Measurements from ENCODE around the gene KCNH4. TPM values are rescaled to one million over a fixed set of nuclear protein-coding genes. Genes with fewer than 3 reads are reported as not detected.
A peak's percentile ranks its signal among the peaks of the same experiment; 100 is the strongest.
"Not testable (repeated sequence)": the region's sequence is repeated elsewhere in the genome, so short reads cannot be mapped to it uniquely, and the experiment has no call there.

The KCNH4 gene
- total RNA-seq, 1 donor from 2014 or later, result 2.3 TPM

GRCh38 chr17:42155614-42156045, 25.3 kb downstream of the KCNH4 start:
- H3K4me1 Mint-ChIP-seq, result peaks cover 32% of the 10 kb centered on the region
- intact Hi-C loops (cut with micrococcal nuclease), result loop anchor here (1.0 to 2.0 kb wide), 7 partner anchors 26 to 236 kb away; partner anchors contain the start of genes CNP, DHX58, DNAJC7 and GHDC
- peak overlapping the region; percentile 84 for H3K4me3 Mint-ChIP-seq
- H3K27ac Mint-ChIP-seq, result peak overlapping the region; percentile 77
- no peaks in the 10 kb centered on the region for H3K27me3 Mint-ChIP-seq
- peaks cover 11% of the 10 kb centered on the region for H3K36me3 Mint-ChIP-seq (ENCODE audit: low read depth)
- H3K9me3 Mint-ChIP-seq, result no peaks in the 10 kb centered on the region
- DNase-seq, result no peak

DNA sequence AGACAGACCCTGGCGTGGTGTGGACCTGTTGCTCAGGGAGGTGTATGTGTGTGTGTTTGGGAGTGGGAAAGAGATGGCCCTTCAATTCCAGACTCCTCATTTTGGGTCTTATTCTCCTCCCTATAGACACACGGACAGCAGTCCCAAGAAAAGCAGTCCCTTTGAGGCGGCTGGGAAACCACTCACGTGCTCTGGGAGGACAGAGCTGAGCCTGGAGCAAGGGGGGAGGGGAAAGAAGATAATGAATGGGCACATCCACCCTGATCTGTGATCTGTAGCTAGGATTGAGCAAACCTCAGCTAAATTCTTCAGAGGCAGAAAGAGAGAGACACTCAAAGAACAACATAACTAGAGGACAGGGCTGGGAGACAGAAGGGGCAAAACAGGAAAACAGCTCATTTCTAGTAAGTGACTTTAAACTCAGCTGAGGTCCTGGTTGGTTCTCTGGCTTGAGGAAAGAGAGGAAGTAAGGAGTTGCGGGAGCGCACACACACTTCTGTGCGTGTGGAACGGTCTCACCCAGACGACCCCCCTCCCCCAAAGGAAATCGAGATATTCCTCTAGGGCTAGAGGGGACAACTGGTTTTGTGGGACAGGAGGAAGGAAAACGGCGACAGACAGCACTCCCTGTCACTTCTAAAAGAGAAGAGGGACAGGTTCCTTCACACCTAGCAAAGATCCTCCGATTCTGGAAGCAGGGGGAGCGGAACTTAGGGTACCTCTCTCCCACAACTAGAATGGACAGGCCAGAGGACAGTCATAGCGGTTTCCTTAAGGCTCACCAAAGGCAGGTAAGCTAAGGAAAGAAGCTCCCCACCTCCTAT, 26.8 kb downstream of the KCNH4 start:
- intact Hi-C loops (cut with micrococcal nuclease), result loop anchor here (2.0 kb wide), 2 partner anchors 41 to 137 kb away; partner anchors contain the start of genes DHX58 and DNAJC7
- no peaks in the 10 kb centered on the region for H3K9me3 Mint-ChIP-seq
- H3K4me3 Mint-ChIP-seq, result peak overlapping the region; percentile 84
- peaks cover 32% of the 10 kb centered on the region for H3K4me1 Mint-ChIP-seq
- no peaks in the 10 kb centered on the region for H3K27me3 Mint-ChIP-seq
- H3K36me3 Mint-ChIP-seq (ENCODE audit: low read depth), result peaks cover 11% of the 10 kb centered on the region
- H3K27ac Mint-ChIP-seq, result peak overlapping the region; percentile 57
- peak; percentile 69 for DNase-seq

GRCh38 chr17:42146911-42147607, 33.9 kb downstream of the KCNH4 start:
- DNase-seq, result no peak
- no peak overlapping the region for H3K27ac Mint-ChIP-seq
- intact Hi-C loops (cut with micrococcal nuclease), result no loop called here
- peaks cover 18% of the 10 kb centered on the region for H3K4me1 Mint-ChIP-seq
- no peaks in the 10 kb centered on the region for H3K27me3 Mint-ChIP-seq
- H3K4me3 Mint-ChIP-seq, result no peak overlapping the region
- H3K36me3 Mint-ChIP-seq (ENCODE audit: low read depth), result peaks cover 31% of the 10 kb centered on the region
- no peaks in the 10 kb centered on the region for H3K9me3 Mint-ChIP-seq

GRCh38 chr17:42143138-42143537, 37.8 kb downstream of the KCNH4 start:
- H3K9me3 Mint-ChIP-seq, result not testable (repeated sequence)

DNA sequence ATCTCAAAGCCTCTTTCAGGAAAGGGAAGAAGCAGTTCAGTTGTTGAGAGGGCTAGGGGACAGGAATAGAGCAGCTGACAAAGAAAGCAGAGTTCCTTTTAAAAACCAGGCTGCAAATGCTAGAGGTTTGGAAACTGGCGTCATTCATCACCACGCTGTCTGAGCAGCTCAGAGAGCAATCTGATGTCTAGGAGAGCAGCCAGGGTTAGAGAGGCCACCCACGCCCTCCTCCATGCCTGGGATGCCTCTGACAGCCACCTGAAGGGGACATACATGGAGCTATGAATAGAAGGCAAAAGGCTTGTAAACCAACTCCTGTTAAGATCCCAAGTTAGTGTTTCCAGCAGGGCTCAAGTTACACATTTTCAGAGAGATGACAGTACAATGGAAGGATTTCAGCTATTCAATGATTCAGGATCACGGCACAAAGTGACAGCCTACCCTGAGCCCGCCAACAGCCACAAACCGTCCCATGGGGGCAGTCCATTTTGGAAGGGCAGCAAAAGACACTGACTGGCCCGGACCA, 38.5 kb downstream of the KCNH4 start:
- peaks cover 29% of the 10 kb centered on the region for H3K36me3 Mint-ChIP-seq (ENCODE audit: low read depth)
- H3K9me3 Mint-ChIP-seq, result no peaks in the 10 kb centered on the region
- peaks cover 17% of the 10 kb centered on the region for H3K4me1 Mint-ChIP-seq
- no peaks in the 10 kb centered on the region for H3K27me3 Mint-ChIP-seq
- intact Hi-C loops (cut with micrococcal nuclease), result no loop called here
- H3K27ac Mint-ChIP-seq, result no peak overlapping the region
- no peak for DNase-seq
- H3K4me3 Mint-ChIP-seq, result no peak overlapping the region

More at GRCh38 chr17:42143138-42143537, 37.8 kb downstream of the KCNH4 start:
- peak overlapping the region; percentile 3 for H3K27ac Mint-ChIP-seq
- H3K4me3 Mint-ChIP-seq; DNase-seq; intact Hi-C loops (cut with micrococcal nuclease); H3K27me3 Mint-ChIP-seq: not testable (repeated sequence)
- peaks cover 31% of the 10 kb centered on the region for H3K36me3 Mint-ChIP-seq (ENCODE audit: low read depth)
- H3K4me1 Mint-ChIP-seq, result peaks cover 17% of the 10 kb centered on the region

- Mint-ChIP-seq H3K36me3 (ENCODE audit: low read depth) (peaks cover 29% of the 10 kb centered on the region), H3K4me1 (peaks cover 17% of the 10 kb centered on the region), H3K27me3 (no peaks in the 10 kb centered on the region), H3K9me3 (no peaks in the 10 kb centered on the region), H3K4me3 (no peak overlapping the region), H3K27ac (no peak overlapping the region)
- DNase-seq, result no peak
- intact Hi-C loops (cut with micrococcal nuclease), result no loop called here
These were observed 39.6 kb downstream of the KCNH4 start for GRCh38 chr17:42141382-42141781.

- H3K4me1 Mint-ChIP-seq, result peaks cover 24% of the 10 kb centered on the region
- H3K4me3 Mint-ChIP-seq; H3K27ac Mint-ChIP-seq; DNase-seq; H3K9me3 Mint-ChIP-seq; H3K27me3 Mint-ChIP-seq; intact Hi-C loops (cut with micrococcal nuclease): not testable (repeated sequence)
- H3K36me3 Mint-ChIP-seq (ENCODE audit: low read depth), result peaks cover 27% of the 10 kb centered on the region
These were observed 40.3 kb downstream of the KCNH4 start for GRCh38 chr17:42140690-42141089.

DNA sequence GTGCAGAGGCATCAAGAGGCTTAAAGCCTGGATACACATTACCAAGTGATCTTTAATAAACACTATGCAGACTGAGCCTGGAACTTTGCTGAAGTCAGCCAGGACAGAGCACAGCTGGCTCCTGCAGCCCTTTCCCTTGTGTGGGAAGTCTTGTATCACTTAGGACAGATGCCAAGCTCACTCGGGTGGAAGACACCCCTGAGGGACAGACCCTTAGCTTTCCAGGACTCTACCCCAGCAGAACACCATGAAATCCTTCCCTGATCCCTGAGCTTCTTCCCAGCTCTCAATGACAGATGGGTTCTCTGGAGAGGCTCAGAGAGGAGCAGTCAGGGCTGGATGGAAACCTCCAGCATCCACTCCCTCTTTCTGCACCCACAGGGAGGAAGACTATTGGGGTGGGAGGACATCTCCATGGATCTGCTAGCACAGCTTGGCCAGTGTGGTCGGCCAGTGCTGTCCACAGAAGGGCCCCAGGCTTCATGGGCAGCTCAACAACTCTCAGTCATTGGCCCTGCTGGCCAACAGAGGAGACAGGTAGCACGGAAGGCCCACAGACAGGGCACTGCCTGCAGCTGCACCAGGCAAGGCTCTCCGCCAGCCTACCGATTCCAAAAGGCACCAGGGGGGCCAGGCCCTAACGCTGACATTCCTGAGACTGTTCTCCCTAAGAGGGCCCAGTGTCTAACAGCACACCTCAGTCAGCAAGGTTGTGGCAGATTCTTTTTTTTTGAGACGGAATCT, 42.0 kb downstream of the KCNH4 start:
- H3K4me1 Mint-ChIP-seq, result peaks cover 34% of the 10 kb centered on the region
- intact Hi-C loops (cut with micrococcal nuclease), result no loop called here
- H3K4me3 Mint-ChIP-seq, result no peak overlapping the region
- no peak overlapping the region for H3K27ac Mint-ChIP-seq
- peaks cover 30% of the 10 kb centered on the region for H3K36me3 Mint-ChIP-seq (ENCODE audit: low read depth)
- no peaks in the 10 kb centered on the region for H3K9me3 Mint-ChIP-seq
- no peaks in the 10 kb centered on the region for H3K27me3 Mint-ChIP-seq
- DNase-seq, result no peak

GRCh38 chr17:42136654-42137051, 44.3 kb downstream of the KCNH4 start:
- intact Hi-C loops (cut with micrococcal nuclease), result no loop called here
- Mint-ChIP-seq H3K27me3 (no peaks in the 10 kb centered on the region), H3K4me1 (peaks cover 45% of the 10 kb centered on the region), H3K9me3 (no peaks in the 10 kb centered on the region), H3K36me3 (ENCODE audit: low read depth) (peaks cover 21% of the 10 kb centered on the region), H3K27ac (peak overlapping the region; percentile 57), H3K4me3 (no peak overlapping the region)
- DNase-seq, result no peak

DNA sequence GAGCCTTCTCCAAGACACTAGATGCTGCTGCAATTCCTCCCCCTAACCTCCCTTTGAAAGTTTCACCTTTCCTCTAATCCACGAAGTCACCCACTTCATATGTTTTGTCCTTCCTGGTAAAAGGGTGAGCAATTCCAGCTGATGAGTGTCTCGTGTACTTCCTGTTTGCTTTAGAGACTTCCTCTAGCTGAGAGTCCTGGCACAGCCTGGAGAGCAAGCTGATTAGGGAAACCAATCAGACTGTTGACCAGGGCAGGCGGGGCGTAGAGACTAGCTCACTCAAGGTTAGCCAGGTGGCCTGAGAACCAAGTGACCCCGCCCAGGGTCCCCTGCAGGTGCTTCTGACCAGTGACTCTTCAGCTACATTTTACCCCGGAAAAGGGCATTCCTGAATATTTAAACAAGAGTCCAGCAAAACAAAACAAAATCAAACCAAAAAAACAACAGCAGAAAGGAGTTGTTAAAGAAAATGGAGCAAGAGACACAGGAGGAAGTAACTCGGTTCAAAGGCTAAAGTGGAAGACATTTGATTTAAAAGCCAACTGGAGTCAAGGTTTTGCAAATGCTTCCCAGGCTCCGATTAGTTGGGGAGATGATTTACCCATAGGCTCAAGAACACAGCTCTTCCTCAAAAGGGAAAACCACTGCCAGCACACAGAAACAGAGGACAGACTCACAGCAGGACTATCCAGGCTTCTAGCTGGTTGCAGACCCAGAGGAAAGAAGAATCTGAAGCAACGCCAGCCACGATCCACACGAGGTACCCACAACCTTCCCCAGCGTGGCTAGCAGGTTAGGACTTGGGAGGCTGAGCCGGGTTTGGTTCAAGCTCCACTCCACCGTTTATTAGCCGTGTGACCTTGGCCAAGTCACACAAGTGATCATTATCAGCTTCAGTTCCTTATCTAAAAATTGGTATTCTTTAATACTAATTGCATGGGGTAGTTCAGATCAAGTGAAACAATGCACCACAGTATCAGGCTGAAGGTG, 45.0 kb downstream of the KCNH4 start:
- peaks cover 17% of the 10 kb centered on the region for H3K36me3 Mint-ChIP-seq (ENCODE audit: low read depth)

GRCh38 chr17:42135151-42135550, 45.8 kb downstream of the KCNH4 start:
- no peak overlapping the region for H3K27ac Mint-ChIP-seq
- no peaks in the 10 kb centered on the region for H3K27me3 Mint-ChIP-seq
- peaks cover 49% of the 10 kb centered on the region for H3K4me1 Mint-ChIP-seq
- H3K36me3 Mint-ChIP-seq (ENCODE audit: low read depth), result peaks cover 22% of the 10 kb centered on the region
- intact Hi-C loops (cut with micrococcal nuclease), result no loop called here
- H3K4me3 Mint-ChIP-seq, result no peak overlapping the region
- H3K9me3 Mint-ChIP-seq, result no peaks in the 10 kb centered on the region
- no peak for DNase-seq

More for the DNA sequence above, 45.0 kb downstream of the KCNH4 start:
- Mint-ChIP-seq H3K9me3 (no peaks in the 10 kb centered on the region), H3K27me3 (no peaks in the 10 kb centered on the region), H3K27ac (peak overlapping the region; percentile 78), H3K4me3 (peak overlapping the region; percentile 46), H3K4me1 (peaks cover 46% of the 10 kb centered on the region)
- intact Hi-C loops (cut with micrococcal nuclease), result no loop called here
- DNase-seq, result no peak

DNA sequence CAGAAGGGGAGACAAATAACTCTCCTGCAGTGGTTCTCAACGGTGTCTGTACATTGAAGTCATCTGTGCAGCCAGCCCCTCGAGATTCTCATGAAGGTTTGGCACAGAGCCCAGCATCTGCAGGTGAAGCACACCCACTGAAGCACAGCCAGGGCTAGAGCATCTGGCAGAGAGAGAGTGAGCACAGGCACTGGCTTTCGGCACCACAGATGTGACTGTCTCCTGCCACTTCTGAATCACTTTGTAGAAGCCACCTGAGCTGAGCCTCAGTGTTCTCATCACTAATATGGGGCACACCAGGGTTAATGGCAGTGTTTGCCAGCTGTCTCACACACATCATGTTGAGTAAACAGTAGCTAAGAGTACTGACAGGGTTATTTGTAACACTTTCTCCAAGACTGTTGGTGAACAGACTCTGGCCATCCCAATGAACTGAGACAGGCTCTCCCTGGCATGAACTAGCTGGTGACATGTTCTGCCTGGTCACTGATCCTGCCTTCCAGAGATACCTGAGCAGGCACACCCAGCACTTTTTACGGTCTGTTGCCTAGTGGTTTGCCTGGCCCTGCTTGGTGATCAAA, 47.4 kb downstream of the KCNH4 start:
- H3K27me3 Mint-ChIP-seq, result no peaks in the 10 kb centered on the region
- peak; percentile 61 for DNase-seq
- intact Hi-C loops (cut with micrococcal nuclease), result no loop called here
- H3K36me3 Mint-ChIP-seq (ENCODE audit: low read depth), result peaks cover 32% of the 10 kb centered on the region
- peaks cover 51% of the 10 kb centered on the region for H3K4me1 Mint-ChIP-seq
- peak overlapping the region; percentile 49 for H3K4me3 Mint-ChIP-seq
- no peaks in the 10 kb centered on the region for H3K9me3 Mint-ChIP-seq
- peak overlapping the region; percentile 85 for H3K27ac Mint-ChIP-seq
